ENCODE measurements around the gene CHST8.

CHST8 gene

GRCh38 chr19:33679696-33680095 lies 57.9 kb downstream of the CHST8 start:
- Mint-ChIP-seq H3K9me3 (no peaks in the 10 kb centered on the region), H3K27ac (no peak overlapping the region), H3K4me3 (no peak overlapping the region), H3K36me3 (ENCODE audit: low read depth) (no peaks in the 10 kb centered on the region), H3K4me1 (ENCODE audit: low read depth) (no peaks in the 10 kb centered on the region), H3K27me3 (peaks cover 29% of the 10 kb centered on the region)
- no peak for DNase-seq

GRCh38 chr19:33681081-33681680 lies 59.4 kb downstream of the CHST8 start:
- Mint-ChIP-seq H3K9me3 (no peaks in the 10 kb centered on the region), H3K36me3 (ENCODE audit: low read depth) (no peaks in the 10 kb centered on the region), H3K27ac (no peak overlapping the region), H3K4me1 (ENCODE audit: low read depth) (no peaks in the 10 kb centered on the region), H3K27me3 (peaks cover 39% of the 10 kb centered on the region), H3K4me3 (no peak overlapping the region)
- DNase-seq = no peak

GRCh38 chr19:33683881-33684537 lies 62.3 kb downstream of the CHST8 start:
- Mint-ChIP-seq H3K9me3 (no peaks in the 10 kb centered on the region), H3K27ac (no peak overlapping the region), H3K4me1 (ENCODE audit: low read depth) (no peaks in the 10 kb centered on the region), H3K36me3 (ENCODE audit: low read depth) (no peaks in the 10 kb centered on the region), H3K4me3 (no peak overlapping the region), H3K27me3 (peaks cover 53% of the 10 kb centered on the region)
- DNase-seq = no peak

GRCh38 chr19:33684538-33685232 lies 62.9 kb downstream of the CHST8 start:
- Mint-ChIP-seq H3K4me3 (no peak overlapping the region), H3K36me3 (ENCODE audit: low read depth) (no peaks in the 10 kb centered on the region), H3K27ac (no peak overlapping the region), H3K9me3 (no peaks in the 10 kb centered on the region), H3K27me3 (peaks cover 56% of the 10 kb centered on the region), H3K4me1 (ENCODE audit: low read depth) (no peaks in the 10 kb centered on the region)
- no peak for DNase-seq

- H3K27me3 Mint-ChIP-seq = peaks cover 56% of the 10 kb centered on the region
- H3K27ac Mint-ChIP-seq = no peak overlapping the region
- no peak for DNase-seq
- no peaks in the 10 kb centered on the region for H3K4me1 Mint-ChIP-seq (ENCODE audit: low read depth)
- H3K4me3 Mint-ChIP-seq = no peak overlapping the region
- H3K9me3 Mint-ChIP-seq = no peaks in the 10 kb centered on the region
- H3K36me3 Mint-ChIP-seq (ENCODE audit: low read depth) = no peaks in the 10 kb centered on the region
Measured at GRCh38 chr19:33685541-33685940, 63.8 kb downstream of the CHST8 start.

- Mint-ChIP-seq H3K4me1 (ENCODE audit: low read depth) (no peaks in the 10 kb centered on the region), H3K27me3 (peaks cover 56% of the 10 kb centered on the region), H3K4me3 (no peak overlapping the region), H3K36me3 (ENCODE audit: low read depth) (no peaks in the 10 kb centered on the region), H3K27ac (no peak overlapping the region), H3K9me3 (no peaks in the 10 kb centered on the region)
- DNase-seq = no peak
Measured at GRCh38 chr19:33686262-33686661, 64.5 kb downstream of the CHST8 start.

GRCh38 chr19:33686687-33687480 lies 65.1 kb downstream of the CHST8 start:
- Mint-ChIP-seq H3K27ac (no peak overlapping the region), H3K4me3 (no peak overlapping the region), H3K27me3 (peaks cover 56% of the 10 kb centered on the region), H3K4me1 (ENCODE audit: low read depth) (no peaks in the 10 kb centered on the region), H3K9me3 (no peaks in the 10 kb centered on the region), H3K36me3 (ENCODE audit: low read depth) (no peaks in the 10 kb centered on the region)
- no peak for DNase-seq

GRCh38 chr19:33687481-33688170 lies 65.9 kb downstream of the CHST8 start:
- H3K4me3 Mint-ChIP-seq = no peak overlapping the region
- peaks cover 51% of the 10 kb centered on the region for H3K27me3 Mint-ChIP-seq
- no peak for DNase-seq
- H3K9me3 Mint-ChIP-seq = no peaks in the 10 kb centered on the region
- H3K27ac Mint-ChIP-seq = no peak overlapping the region
- no peaks in the 10 kb centered on the region for H3K36me3 Mint-ChIP-seq (ENCODE audit: low read depth)
- no peaks in the 10 kb centered on the region for H3K4me1 Mint-ChIP-seq (ENCODE audit: low read depth)

GRCh38 chr19:33688171-33688992 lies 66.6 kb downstream of the CHST8 start:
- peaks cover 44% of the 10 kb centered on the region for H3K27me3 Mint-ChIP-seq
- H3K36me3 Mint-ChIP-seq (ENCODE audit: low read depth) = no peaks in the 10 kb centered on the region
- DNase-seq = no peak
- no peak overlapping the region for H3K4me3 Mint-ChIP-seq
- H3K9me3 Mint-ChIP-seq = no peaks in the 10 kb centered on the region
- H3K27ac Mint-ChIP-seq = no peak overlapping the region
- no peaks in the 10 kb centered on the region for H3K4me1 Mint-ChIP-seq (ENCODE audit: low read depth)

- no peaks in the 10 kb centered on the region for H3K36me3 Mint-ChIP-seq (ENCODE audit: low read depth)
- peaks cover 35% of the 10 kb centered on the region for H3K27me3 Mint-ChIP-seq
- no peaks in the 10 kb centered on the region for H3K9me3 Mint-ChIP-seq
- H3K27ac Mint-ChIP-seq = no peak overlapping the region
- no peak for DNase-seq
- no peak overlapping the region for H3K4me3 Mint-ChIP-seq
- H3K4me1 Mint-ChIP-seq (ENCODE audit: low read depth) = no peaks in the 10 kb centered on the region
Measured at GRCh38 chr19:33689138-33689746, 67.5 kb downstream of the CHST8 start.

- H3K9me3 Mint-ChIP-seq = no peaks in the 10 kb centered on the region
- no peaks in the 10 kb centered on the region for H3K36me3 Mint-ChIP-seq (ENCODE audit: low read depth)
- H3K27ac Mint-ChIP-seq = no peak overlapping the region
- H3K27me3 Mint-ChIP-seq = peaks cover 29% of the 10 kb centered on the region
- no peak overlapping the region for H3K4me3 Mint-ChIP-seq
- no peaks in the 10 kb centered on the region for H3K4me1 Mint-ChIP-seq (ENCODE audit: low read depth)
- DNase-seq = no peak
Measured at GRCh38 chr19:33689868-33690267, 68.1 kb downstream of the CHST8 start.

- no peak overlapping the region for H3K27ac Mint-ChIP-seq
- H3K4me1 Mint-ChIP-seq (ENCODE audit: low read depth) = no peaks in the 10 kb centered on the region
- no peaks in the 10 kb centered on the region for H3K36me3 Mint-ChIP-seq (ENCODE audit: low read depth)
- H3K9me3 Mint-ChIP-seq = no peaks in the 10 kb centered on the region
- DNase-seq = no peak
- peaks cover 24% of the 10 kb centered on the region for H3K27me3 Mint-ChIP-seq
- H3K4me3 Mint-ChIP-seq = no peak overlapping the region
Measured at GRCh38 chr19:33690378-33691029, 68.8 kb downstream of the CHST8 start.

GRCh38 chr19:33691030-33691427 lies 69.3 kb downstream of the CHST8 start:
- Mint-ChIP-seq H3K4me1 (ENCODE audit: low read depth) (no peaks in the 10 kb centered on the region), H3K27ac (no peak overlapping the region), H3K36me3 (ENCODE audit: low read depth) (no peaks in the 10 kb centered on the region), H3K4me3 (no peak overlapping the region), H3K27me3 (peaks cover 19% of the 10 kb centered on the region), H3K9me3 (no peaks in the 10 kb centered on the region)
- no peak for DNase-seq
